GM18873 (cell line): ENCODE results near the gene NCR2.

Source experiments
- ATAC-seq: cut with Tn5 transposase; IDR thresholded peaks from one replicate; pipeline ENCODE4 v1.9.1; 2021; ENCODE audit warnings: mild to moderate bottlenecking, moderate library complexity, moderate number of reproducible peaks; ENCODE audit not compliant: unreplicated experiment, low FRiP score

NCR2 gene

GRCh38 chr6:41327177-41327576, 8.2 kb upstream of the NCR2 start:
- ATAC-seq, result no peak

GRCh38 chr6:41331401-41332150, 3.8 kb upstream of the NCR2 start:
- ATAC-seq, result no peak

- no peak for ATAC-seq
These were observed 3.2 kb upstream of the NCR2 start for GRCh38 chr6:41332241-41332640.

GRCh38 chr6:41332842-41333736, 2.3 kb upstream of the NCR2 start:
- ATAC-seq, result no peak

GRCh38 chr6:41334482-41335040, 847 bp upstream of the NCR2 start:
- ATAC-seq, result no peak

GRCh38 chr6:41335943-41336342, 535 bp downstream of the NCR2 start:
- ATAC-seq, result no peak

GRCh38 chr6:41336824-41337223, 1.4 kb downstream of the NCR2 start:
- no peak for ATAC-seq

- no peak for ATAC-seq
These were observed 2.3 kb downstream of the NCR2 start for GRCh38 chr6:41337709-41338108.

GRCh38 chr6:41338659-41339058, 3.3 kb downstream of the NCR2 start:
- no peak for ATAC-seq

GRCh38 chr6:41341580-41341979, 6.2 kb downstream of the NCR2 start:
- ATAC-seq, result no peak

- ATAC-seq, result no peak
These were observed 6.8 kb downstream of the NCR2 start for GRCh38 chr6:41342241-41342640.

- ATAC-seq, result no peak
These were observed 8.3 kb downstream of the NCR2 start for GRCh38 chr6:41343641-41344187.

GRCh38 chr6:41344876-41345275, 9.5 kb downstream of the NCR2 start:
- ATAC-seq, result no peak

GRCh38 chr6:41345901-41346300, 10.5 kb downstream of the NCR2 start:
- ATAC-seq, result no peak

GRCh38 chr6:41346441-41346840, 11.0 kb downstream of the NCR2 start:
- ATAC-seq, result no peak

GRCh38 chr6:41347378-41348050, 12.1 kb downstream of the NCR2 start:
- ATAC-seq, result no peak

GRCh38 chr6:41348934-41349333, 13.5 kb downstream of the NCR2 start:
- no peak for ATAC-seq

GRCh38 chr6:41352396-41352795, 17.0 kb downstream of the NCR2 start:
- no peak for ATAC-seq

- no peak for ATAC-seq
These were observed 17.5 kb downstream of the NCR2 start for GRCh38 chr6:41352907-41353306.

GRCh38 chr6:41353333-41353732, 17.9 kb downstream of the NCR2 start:
- no peak for ATAC-seq

- no peak for ATAC-seq
These were observed 20.5 kb downstream of the NCR2 start for GRCh38 chr6:41355952-41356351.
